ENCODE data around the gene GLDC.

GRCh38 chr9:6501526-6502210 lies 143.9 kb downstream of the GLDC start:
- no peak for TF ChIP-seq TAF1 (IDR thresholded peaks at IDR 0.05; ENCODE audit: borderline replicate concordance, insufficient read depth, low read length)
- TF ChIP-seq FOXP2 (optimal IDR thresholded peaks at IDR 0.05; ENCODE audit: borderline replicate concordance, extremely low read depth, extremely low read length, insufficient read depth) = no peak
- no peak for TF ChIP-seq SIN3A (IDR thresholded peaks at IDR 0.05; ENCODE audit: borderline replicate concordance, insufficient read depth, low read length)
